ENCODE measurements around the gene GPAT2.
A peak's percentile ranks its signal among the peaks of the same experiment; 100 is the strongest.
"Not testable (repeated sequence)": the region's sequence is repeated elsewhere in the genome, so short reads cannot be mapped to it uniquely, and the experiment has no call there.

Gene GPAT2

DNA sequence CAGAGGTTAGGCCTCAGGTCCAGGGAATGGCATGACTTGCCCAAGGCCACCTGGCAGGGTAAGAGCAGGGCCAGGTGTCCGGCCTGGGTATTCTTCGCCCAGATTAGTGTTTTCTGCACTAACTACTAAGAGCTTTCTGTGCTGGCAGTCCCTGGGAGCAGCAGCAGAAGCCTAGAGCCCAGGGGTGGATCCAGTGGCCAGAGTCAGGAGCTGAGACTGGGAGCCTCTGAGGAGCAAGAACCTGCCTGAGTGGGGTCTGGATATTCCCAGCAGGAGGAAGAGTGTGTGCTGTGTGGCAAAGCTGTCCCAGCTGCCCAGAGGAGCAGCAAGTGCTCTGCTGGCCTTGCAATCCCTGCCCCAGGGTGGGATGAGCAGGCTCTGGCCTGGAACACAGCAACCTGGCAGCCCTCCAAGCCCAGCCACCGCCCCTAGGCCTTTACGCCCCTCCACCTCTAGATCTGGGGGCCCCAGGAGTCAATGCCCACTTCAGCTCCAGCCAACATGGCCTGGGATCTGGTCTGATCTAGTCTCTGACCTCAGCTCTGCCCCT is 30.7 kb upstream of the GPAT2 start:
- TF ChIP-seq, protein P1, sequence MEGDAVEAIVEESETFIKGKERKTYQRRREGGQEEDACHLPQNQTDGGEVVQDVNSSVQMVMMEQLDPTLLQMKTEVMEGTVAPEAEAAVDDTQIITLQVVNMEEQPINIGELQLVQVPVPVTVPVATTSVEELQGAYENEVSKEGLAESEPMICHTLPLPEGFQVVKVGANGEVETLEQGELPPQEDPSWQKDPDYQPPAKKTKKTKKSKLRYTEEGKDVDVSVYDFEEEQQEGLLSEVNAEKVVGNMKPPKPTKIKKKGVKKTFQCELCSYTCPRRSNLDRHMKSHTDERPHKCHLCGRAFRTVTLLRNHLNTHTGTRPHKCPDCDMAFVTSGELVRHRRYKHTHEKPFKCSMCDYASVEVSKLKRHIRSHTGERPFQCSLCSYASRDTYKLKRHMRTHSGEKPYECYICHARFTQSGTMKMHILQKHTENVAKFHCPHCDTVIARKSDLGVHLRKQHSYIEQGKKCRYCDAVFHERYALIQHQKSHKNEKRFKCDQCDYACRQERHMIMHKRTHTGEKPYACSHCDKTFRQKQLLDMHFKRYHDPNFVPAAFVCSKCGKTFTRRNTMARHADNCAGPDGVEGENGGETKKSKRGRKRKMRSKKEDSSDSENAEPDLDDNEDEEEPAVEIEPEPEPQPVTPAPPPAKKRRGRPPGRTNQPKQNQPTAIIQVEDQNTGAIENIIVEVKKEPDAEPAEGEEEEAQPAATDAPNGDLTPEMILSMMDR (IDR thresholded peaks at IDR 0.05; ENCODE audit: insufficient read depth, missing control alignments) = no peak

DNA sequence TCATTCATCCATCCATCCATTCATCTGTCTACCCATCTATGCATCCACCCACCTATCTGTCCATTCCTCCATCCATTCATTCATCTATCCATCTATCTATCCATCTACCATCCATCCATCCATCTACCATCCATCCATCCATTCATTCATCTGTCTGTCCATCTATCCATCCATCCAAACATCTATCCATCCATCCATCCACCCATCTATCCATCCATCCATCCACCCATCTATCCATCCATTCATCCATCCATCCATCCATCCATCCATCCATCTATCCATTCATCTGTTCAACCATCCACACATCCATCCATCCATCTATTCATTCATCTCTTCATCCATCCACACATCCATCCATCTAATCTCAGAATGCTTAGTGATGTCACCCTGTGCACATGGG is 30.0 kb upstream of the GPAT2 start:
- not testable (repeated sequence) for DNase-seq (ENCODE audit: insufficient read length, low spot score); FAIRE-seq

More for the DNA sequence above, 30.7 kb upstream of the GPAT2 start:
- DNase-seq (ENCODE audit: insufficient read length, low spot score) (no peak), FAIRE-seq (no peak)

DNA sequence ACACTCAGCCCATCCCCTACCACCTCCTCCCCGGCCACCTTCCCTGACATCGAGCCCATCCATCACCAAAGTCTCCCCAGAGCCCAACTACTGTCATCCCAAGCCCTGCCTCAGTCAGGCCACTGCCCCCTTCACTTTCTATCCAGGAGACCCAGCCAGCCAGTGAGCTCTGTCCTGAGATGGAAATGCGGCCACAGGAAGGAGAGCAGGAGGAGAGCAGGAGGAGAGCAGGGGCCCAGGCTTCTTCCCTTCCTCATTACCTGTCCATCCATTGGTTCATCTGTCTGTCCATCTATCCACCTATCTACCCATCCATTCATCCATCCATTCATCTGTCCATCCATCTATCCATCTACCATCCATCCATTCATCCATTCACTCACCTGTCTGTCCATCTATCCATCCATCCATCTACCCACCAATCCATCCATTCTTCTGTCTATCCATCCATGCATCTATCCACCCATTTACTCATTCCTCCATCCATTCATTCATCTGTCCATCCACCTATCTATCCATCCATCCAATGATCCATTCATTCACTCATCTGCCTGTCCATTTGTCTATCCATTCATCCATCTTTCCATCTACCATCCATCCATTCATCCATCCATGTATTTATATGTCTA is 29.4 kb upstream of the GPAT2 start:
- FAIRE-seq = not testable (repeated sequence)

DNA sequence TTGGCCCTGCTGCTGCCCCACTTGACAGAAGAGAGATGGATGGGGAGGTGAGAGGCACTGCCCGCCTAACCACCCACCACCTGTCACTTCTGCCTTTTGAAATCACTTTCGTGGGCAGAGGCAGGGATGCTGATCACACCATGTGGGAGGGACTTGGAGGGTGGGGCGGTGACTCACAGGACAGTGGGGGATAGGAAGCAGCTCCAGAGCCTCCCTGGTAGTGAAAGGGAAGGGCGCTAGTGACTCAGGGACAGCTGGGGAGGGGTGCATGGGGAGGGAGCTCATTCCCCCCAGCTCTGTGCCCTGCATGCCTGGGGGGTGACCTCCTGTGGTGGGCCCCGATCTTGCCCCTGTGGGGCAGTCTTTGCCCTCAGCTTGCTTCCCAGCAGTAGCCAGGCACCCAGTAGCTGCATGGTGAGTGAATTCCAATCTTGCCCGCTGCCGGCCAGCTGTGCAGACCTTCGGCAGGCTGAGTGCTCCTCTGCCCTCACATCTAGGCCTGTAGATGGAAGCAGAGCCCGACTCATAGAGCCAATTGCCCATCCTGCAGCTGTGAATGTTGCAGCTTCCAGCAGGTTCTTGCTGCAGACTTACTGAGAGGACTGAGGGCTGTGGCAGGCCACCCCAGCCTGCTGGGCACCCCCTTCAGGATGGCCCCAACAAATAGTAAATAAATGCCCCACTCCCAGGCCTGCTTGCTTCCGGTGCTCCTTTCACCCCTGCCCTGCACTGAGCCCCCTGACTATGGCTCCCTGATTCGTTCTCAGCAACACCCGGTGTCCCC is 28.6 kb upstream of the GPAT2 start:
- TF ChIP-seq, protein P1 (IDR thresholded peaks at IDR 0.05; ENCODE audit: insufficient read depth, missing control alignments) = peak; percentile 48
- not testable (repeated sequence) for DNase-seq (ENCODE audit: insufficient read length, low spot score); FAIRE-seq

More for the DNA sequence above, 29.4 kb upstream of the GPAT2 start:
- DNase-seq (ENCODE audit: insufficient read length, low spot score) = not testable (repeated sequence)

DNA sequence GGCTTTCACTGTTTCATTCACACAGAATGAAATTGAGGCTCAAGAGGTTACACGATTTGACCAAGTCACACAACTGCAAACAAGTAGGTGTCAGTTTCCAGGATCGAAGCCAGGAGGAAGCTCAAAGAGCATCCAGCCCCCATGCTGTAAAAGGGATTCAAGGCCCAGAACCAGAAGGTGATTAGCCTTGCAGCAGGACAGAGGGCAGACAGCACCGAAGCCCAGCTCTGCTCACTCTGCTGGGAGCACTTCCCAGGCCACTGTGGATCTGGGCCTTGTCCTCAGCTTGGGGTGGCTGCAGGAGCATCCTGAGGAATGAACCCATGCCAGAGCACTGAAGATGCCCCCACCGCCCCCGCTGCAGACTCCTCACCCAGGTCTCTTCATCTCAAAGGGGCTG is 27.8 kb upstream of the GPAT2 start:
- not testable (repeated sequence) for FAIRE-seq; DNase-seq (ENCODE audit: insufficient read length, low spot score)

DNA sequence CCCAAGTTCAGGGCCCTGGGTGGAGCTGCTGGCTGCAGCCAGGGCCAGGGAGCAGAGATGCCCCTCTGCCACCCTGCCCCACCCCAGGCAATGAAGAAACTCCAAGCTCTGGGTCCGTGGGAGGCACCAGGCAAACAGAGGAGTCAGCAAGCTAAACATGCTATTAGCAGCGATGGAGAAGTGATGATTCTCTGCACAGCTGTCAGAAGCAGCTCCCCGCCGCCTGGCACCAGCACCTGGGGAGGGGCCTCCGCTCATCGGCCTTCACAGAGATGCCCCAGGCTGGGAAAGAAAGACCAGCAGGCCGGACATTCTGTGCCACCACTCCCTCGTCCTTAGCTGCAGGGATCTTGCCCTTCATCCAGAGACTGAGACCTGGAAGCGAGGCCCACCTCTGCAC is 27.2 kb upstream of the GPAT2 start:
- not testable (repeated sequence) for DNase-seq (ENCODE audit: insufficient read length, low spot score); FAIRE-seq

DNA sequence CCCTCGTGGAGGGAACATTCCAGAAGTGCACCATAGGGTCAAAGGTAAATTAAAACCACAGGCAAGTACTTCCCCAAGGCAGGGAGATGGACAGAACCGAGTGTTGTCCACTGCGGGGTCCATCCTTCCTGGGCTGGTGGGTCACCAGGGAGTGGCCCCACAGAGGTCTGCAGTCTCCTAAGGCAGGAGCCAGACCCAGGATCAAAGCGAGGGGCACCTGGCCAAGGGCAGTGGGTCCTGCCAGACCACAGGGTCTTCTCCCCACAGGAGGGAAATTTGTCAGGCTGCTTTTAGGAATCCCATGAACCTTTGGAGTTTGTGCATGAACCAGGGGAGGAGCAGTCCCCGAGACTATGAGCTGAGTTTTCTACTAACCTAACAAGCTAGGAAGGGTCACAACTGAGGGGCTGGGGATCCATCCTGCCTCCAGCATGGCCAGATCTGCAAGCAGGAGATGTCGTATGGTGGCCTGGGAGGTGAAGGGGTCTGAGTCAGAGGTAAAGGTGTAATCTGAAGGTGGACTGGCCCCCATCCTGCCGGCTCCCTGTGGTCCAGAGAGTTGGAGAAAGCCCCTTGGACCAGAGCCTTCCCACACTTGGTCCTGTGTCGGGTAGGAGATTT is 26.6 kb upstream of the GPAT2 start:
- not testable (repeated sequence) for DNase-seq (ENCODE audit: insufficient read length, low spot score); FAIRE-seq

DNA sequence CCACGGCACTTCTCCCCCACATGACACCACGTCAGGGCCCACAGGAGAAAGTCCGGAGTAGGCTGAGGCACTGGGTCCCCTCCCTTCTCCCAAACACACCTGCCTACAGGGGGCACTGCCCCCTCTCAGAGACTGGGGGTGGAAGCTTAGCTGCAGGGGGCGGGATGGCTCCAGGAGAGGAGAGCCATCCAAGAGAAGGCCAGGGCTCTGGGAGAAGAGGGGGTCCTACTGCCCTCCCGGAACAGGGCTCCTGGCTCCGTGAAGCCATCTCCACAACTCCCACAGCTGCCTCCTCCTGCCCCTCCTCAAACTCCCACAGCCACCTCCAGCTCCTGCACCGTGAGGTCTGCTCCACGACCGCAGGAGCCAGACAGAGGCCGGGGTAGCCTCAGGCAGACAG is 25.6 kb upstream of the GPAT2 start:
- FAIRE-seq; DNase-seq (ENCODE audit: insufficient read length, low spot score): not testable (repeated sequence)

DNA sequence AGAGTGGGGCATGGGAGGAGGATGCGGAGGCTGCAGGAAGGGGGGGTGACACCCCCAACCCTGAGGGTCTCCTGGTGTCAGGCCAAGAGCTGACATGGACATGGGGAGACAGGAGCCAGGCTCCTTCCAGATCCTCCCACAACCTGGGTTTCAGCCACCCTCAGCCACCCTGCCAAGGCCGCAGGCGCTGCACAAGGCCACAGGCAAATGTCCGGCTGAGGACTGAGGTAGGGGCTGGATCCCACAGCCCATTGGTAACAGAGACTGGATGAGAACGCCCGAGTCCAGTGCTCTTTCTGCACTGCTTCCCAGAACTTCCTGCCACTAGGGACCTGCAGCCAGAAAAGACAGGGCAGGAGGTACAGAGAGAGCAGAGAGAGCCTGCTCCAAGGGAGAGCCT is 24.7 kb upstream of the GPAT2 start:
- FAIRE-seq; DNase-seq (ENCODE audit: insufficient read length, low spot score): not testable (repeated sequence)

DNA sequence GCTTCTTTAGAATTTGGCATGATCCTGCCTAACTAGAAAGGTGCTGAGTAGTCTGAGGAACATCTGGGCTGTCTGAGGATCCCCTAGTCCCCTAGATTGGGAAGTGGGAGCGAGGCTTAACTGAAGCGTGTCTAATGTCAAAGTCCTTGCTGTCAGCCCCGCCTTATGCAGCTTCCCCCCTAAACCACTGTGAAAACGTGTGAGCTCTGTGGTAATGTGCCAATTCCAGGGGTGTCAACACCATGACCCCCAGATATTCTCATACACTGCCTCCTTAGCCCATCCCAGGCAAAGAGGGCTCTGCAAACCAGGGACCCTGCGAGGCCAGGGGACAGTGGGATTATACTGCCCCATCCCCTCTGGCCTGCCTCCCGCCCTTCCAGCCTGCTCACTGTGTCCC is 21.1 kb upstream of the GPAT2 start:
- FAIRE-seq; DNase-seq (ENCODE audit: insufficient read length, low spot score): not testable (repeated sequence)

DNA sequence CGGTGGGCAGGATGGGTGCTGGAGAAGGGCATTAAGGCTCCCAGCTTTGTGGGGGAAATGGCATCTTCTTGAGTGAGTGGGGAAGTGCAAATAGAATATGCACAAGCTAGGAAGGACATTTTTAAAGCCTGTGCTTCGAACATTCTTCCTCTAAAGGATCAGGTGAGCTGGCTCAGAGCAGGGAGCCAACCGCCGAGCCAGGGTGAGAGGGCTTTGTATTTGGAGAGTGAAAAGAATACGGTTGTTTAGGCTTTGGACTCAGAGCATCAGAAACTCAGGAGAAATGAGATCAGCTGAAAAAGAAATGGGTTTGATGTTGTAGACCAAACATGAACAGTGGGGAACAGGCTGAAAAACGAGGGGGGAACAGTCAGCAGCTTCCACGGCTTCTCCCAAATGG is 19.8 kb upstream of the GPAT2 start:
- not testable (repeated sequence) for DNase-seq (ENCODE audit: insufficient read length, low spot score); FAIRE-seq

DNA sequence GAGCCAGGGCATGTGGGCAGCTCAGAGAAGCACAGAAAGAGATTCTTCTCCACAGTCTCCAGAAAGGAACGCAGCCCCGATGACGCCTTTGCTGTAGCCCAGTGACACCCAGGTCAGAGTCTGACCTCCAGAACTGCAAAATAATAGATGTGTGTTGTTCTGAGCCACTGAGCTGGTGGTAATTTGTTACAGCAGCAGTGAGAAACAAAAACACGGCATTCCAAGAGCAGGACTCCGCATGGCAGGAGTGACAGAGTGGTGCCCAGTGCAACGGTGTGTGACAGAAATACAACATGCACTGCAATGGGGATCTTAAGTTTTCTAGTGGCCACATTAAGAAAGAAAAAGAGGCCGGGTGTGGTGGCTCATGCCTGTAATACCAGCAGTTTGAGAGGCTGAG is 18.7 kb upstream of the GPAT2 start:
- not testable (repeated sequence) for FAIRE-seq

DNA sequence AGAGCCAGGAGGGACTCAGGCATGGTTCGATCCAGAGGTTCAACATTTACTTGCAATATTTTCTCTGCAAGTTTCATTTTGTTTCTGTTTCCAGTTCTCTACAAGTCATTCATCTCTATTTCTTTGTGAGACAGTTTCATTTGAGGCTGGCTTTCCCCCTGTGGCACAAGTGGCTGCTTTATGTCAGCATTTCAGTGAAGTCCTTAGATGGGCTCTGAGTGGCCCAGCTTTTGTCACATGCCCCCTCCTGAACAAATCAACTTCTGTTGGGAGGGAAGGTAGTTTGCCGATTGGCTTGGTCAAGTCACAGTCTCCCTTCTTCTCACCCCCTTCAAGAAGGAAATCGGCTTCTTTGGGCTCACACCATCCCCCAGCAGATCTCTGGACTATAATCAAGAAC is 17.9 kb upstream of the GPAT2 start:
- not testable (repeated sequence) for DNase-seq (ENCODE audit: insufficient read length, low spot score); FAIRE-seq

More for the DNA sequence above, 18.7 kb upstream of the GPAT2 start:
- not testable (repeated sequence) for DNase-seq (ENCODE audit: insufficient read length, low spot score)

DNA sequence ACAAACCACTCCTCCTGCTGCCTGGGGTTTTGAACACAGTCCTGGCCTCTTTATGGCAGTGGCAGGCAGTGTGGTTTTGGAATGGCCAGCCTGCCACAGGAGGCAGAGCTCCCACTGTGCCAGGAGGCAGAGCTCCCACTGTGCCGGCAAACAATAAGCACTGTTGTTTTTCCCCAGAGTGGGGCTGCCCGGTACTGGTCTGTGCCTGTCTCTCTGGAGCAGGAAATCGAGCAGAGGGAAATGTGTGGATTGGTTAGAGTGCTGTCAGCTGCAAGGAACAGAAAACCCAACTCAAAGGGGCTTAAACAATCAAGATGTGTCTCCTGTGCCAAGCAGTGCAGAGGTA is 15.2 kb upstream of the GPAT2 start:
- not testable (repeated sequence) for DNase-seq (ENCODE audit: insufficient read length, low spot score); FAIRE-seq

DNA sequence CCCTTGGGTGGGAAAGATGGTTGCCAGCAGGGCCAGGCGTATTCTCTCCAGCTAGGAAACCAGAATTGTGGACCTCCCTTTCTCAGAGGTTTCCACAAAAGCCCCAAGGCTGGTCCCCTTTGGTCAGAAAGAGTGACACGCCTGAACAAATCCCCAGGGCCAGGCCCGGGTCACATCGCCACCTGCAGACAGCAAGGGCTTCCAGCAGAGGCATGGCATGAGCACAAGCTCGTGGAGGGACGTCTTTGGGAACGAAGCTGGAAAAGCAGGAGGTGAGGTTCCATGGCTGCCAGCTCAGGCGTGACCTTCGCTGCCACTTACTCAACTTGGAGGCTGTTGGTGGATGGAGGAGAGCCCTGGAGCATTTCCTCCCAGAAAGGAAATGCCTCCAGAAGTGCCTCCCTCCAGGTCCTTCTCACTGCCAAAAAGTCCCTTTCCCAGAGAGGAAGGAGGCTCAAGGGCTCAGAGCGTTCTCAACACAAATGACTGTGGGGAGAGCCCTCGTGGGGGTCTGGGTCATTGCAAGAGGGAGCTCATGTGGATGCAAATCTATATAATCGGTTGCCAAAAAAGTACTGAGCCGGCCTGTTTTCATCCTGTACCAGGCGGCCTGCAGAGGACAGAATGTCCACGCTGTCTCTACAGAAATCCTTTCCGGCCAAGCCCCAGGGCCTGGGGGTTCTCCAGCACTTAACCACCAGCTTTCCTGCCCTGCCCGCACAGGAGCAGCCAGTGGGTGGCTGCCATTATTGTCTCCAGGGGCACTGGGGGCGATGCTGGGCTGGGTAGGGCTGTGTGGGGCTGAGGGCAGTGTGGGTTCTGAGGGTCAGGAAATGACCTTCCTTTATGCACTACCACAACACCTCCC is 14.6 kb upstream of the GPAT2 start:
- FAIRE-seq = not testable (repeated sequence)

DNA sequence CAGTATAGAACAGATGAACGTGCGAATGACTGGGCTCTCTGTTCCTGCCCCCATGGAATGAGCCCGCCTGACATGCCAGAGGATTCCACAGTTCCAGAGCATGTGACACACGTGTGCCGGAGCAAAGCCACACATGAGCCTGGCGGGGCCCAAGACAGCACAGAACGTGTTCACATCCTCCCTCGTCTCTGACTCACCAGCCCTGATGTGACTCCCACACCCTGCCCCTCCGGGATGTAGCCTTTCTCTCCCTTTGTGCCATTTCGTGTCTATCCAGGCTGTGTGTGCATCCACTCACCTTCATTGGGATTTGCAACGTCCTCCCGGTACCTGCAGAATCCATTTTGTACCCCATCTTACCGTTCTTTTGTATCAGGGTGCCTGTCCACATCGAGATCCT is 838 bp upstream of the GPAT2 start:
- not testable (repeated sequence) for DNase-seq (ENCODE audit: insufficient read length, low spot score); FAIRE-seq

More for the DNA sequence above, 14.6 kb upstream of the GPAT2 start:
- not testable (repeated sequence) for DNase-seq (ENCODE audit: insufficient read length, low spot score)
